Hindlimb muscle (tissue), 1 donor: ENCODE data around the gene HMGCS2. TPM values are rescaled to one million over a fixed set of nuclear protein-coding genes. Genes with fewer than 3 reads are reported as not detected.

ENCODE experiments used
- polyA plus RNA-seq: library from polyadenylated mRNA; unstranded; fragments of 120-200 nt; gene quantifications from one replicate; pipeline ENCODE4 v1.2.1, GENCODE V29; 2013; ENCODE audit not compliant: insufficient read length

The HMGCS2 gene
- polyA plus RNA-seq, 1 donor = not detected

Other genes with a start within 250 kb of the HMGCS2 start
- 10.8 TPM for gene ZNF697, start 120.6 kb downstream of the HMGCS2 start, polyA plus RNA-seq
- gene PHGDH, start 57.0 kb downstream of the HMGCS2 start, polyA plus RNA-seq = 54.5 TPM
- gene REG4, start 42.6 kb upstream of the HMGCS2 start, polyA plus RNA-seq = not detected
- not detected for gene ADAM30, start 127.6 kb upstream of the HMGCS2 start, polyA plus RNA-seq